Measurements from ENCODE around the gene ELMOD1.

The ELMOD1 gene

GRCh38 chr11:107646783-107647182 lies 55.8 kb downstream of the ELMOD1 start:
- DNase-seq (ENCODE audit: low read depth): no peak

DNA sequence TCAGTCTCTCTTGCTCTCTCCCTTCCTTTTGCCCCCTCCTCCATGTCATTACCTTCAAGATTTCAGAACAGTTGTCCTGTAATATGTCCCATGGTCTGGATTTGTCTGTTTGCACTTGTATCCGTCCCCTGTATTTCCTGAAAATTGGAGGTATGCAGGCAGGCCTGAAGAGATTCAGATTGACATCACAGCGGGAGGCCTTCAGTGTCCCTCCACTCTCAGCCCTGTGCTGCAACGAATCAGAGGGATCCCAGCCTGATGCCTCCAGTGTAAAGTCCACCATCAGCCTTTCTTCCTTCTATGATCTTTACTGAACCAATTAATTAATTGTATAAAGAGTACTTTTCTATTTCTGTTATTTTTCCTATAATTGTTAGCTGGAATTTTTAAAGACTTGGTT lies 57.3 kb downstream of the ELMOD1 start:
- DNase-seq (ENCODE audit: low read depth): no peak

DNA sequence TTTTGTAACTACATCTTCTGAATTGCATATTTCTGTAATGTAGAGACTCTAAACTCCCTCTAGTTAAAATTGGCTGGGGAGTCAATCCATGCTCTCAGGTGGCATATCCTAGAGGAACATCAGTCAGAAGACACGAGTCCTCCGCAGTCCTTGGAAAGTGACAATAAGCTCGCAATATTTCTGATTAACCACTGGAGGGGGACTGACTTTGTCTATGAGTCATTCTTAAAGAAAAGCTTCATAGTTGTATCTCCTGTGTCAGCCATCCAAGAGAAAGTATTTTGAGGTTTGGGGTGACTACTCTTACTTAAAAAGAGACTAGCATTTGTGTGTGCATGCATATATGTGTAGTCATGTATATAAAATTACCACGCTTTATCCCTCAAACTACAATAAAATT lies 60.7 kb downstream of the ELMOD1 start:
- no peak for DNase-seq (ENCODE audit: low read depth)

GRCh38 chr11:107653076-107653475 lies 62.1 kb downstream of the ELMOD1 start:
- DNase-seq (ENCODE audit: low read depth): no peak

DNA sequence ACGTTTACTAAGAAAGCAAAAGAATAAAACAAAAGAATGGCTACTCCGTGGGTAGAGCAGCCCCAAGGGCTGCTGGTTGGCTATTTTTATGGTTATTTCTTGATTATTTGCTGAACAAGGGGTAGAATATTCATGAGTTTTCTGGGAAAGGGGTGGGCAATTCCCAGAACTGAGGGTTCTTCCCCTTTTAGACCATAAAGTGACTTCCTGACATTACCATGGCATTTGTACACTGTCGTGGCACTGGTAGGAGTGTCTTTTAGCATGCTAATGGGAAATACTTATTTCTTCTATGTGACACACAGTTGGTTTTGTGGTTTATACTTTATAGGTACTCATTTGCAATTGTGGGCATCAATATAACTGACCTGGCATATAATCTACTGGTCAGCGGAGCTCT lies 64.7 kb downstream of the ELMOD1 start:
- no peak for DNase-seq (ENCODE audit: low read depth)

DNA sequence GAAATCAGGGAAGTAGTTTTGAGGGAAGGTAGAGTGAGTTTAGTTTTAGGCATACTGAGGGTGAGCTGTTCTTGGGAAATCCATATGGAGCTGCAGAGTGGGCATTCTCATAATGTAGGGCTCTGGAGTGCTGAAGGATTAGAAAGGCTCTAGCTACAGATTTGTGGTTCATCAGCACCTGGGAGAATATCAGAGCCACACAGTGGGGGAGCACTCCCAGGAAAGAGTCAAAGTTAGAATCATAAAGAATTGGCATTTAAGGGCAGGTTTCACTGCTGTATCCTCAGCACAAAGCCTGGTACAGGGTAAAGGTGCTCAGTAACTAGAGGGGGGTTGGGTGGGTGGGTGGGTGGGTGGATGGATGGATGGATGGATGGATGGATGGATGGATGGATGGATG lies 68.4 kb downstream of the ELMOD1 start:
- DNase-seq (ENCODE audit: low read depth): no peak

DNA sequence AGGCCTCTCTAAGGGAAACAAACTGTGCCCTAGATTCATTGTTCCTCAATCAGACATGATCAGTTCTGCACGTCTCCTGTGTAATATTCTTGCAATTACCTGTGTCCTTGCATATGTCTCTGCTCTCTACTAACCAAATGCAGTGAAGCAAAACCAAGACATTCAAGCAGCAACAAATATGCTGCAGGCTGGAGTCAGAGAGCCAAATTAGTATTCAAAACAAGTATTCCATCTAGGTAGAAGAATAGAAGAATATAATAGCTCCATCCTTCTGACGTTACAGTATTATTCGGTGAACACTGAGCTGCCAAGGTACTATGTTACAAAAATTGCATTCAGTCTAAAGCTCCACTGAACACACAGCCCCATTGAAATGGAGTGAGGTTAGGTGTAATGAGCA lies 69.1 kb downstream of the ELMOD1 start:
- no peak for DNase-seq (ENCODE audit: low read depth)

GRCh38 chr11:107661656-107662055 lies 70.7 kb downstream of the ELMOD1 start:
- DNase-seq (ENCODE audit: low read depth): no peak

GRCh38 chr11:107665018-107665417 lies 74.1 kb downstream of the ELMOD1 start:
- no peak for DNase-seq (ENCODE audit: low read depth)

GRCh38 chr11:107666911-107667613 lies 76.1 kb downstream of the ELMOD1 start:
- DNase-seq (ENCODE audit: low read depth): no peak

DNA sequence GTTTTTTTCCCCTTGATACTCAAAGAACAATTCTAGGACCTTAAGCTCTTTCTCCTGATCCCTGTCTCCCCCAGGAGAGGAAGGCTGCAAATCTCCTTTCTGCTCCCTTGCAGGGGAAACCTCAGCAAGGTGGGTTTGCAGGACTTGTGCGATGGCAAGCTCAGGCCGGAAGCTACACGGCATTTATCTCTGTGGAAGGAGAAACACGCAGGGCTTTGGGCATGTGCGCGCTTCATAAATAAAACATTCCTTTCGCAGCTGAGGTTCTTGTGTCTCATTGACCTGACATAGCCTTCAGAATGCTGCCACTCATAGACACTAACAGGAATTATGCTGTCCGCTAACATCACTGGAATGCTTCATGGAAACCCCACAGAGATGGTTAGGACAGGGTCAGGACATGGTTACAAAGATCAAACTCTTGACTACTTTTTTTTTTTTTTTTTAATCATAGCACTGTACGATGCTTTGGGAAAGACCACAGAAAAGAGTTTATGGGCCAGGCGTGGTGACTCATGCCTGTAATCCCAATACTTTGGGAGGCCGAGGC lies 78.3 kb downstream of the ELMOD1 start:
- DNase-seq (ENCODE audit: low read depth): no peak

- DNase-seq (ENCODE audit: low read depth): no peak
Observed at GRCh38 chr11:107669893-107670601, 79.1 kb downstream of the ELMOD1 start.

GRCh38 chr11:107675902-107676301 lies 85.0 kb downstream of the ELMOD1 start:
- DNase-seq (ENCODE audit: low read depth): no peak

DNA sequence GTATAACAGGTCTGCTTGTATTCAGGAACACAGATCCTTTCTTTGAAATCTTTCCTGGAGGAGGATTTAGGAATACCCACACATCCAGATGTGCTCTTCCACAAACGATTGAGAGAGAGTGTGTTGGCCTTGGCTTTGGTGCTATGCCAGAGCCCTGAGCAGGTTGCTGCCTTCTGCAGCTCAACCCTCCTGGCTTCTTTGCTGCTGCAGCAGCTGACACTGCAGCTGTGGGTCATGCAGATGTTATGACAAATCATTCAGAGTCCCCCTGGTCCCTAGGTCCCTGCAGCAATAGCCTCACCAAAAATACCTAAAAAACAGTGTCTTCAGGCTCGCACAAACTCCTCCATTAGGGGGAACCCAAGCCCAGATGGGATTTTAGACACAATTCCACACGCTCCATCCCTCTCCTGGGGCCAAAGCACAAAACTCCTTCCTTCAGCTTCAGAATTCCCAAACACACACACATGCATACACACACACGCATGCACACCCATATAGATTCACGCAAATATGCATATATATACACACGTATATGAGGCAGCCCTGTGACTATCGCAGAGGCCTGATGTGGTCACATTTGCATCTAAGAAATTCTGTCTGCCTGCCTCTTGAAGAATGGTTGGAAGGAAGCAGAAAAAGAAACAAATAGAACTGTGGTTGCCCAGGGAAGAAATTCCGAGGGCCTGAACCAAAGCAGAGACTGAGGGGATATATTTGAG lies 85.5 kb downstream of the ELMOD1 start:
- DNase-seq (ENCODE audit: low read depth): no peak

DNA sequence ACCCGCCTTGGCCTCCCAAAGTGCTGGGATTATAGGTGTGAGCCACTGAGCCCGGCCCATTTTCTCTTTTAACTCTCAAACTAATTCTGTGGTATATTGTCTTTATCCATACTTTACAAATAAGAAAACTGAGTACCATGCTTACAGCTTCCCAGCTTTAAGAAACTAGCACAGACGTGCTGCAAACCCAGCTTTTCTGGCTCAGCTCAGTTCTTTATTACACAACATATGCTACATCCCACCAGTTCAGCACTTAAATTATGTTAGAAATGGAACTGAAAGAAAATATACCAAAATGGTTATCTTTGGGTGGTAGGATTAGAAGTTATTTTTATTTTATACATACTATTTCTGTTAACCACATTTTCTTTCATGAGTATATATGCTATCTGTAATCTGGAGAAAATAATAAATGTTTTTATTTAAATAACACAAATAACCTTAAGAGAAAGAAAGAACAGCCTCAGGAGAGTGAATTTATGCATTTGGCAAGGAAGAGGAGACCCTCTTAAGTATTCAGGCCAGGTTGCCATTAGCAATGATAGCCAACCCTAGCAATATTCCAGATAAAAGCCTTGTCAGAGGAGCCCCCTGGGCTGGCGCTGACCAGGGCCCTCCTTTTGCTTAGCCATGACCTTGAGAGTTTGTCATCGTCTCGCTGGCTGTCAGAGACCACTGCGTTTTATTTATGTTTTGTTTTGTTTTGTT lies 87.1 kb downstream of the ELMOD1 start:
- no peak for DNase-seq (ENCODE audit: low read depth)

DNA sequence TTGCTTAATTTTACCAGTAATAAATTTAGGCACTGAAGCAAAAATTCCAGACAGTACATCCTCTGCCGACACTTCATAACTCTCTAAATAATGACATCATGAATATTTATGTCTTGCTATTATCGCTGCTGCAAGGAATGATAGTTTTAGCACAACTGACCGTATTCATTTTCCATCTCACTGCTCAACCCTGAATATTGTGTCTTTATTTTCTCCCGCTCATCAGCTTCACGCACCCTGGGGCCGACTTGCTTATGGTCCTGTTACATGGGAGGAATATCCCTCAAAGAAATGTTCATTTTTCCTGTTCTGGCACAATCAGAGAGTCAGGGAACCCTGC lies 87.7 kb downstream of the ELMOD1 start:
- DNase-seq (ENCODE audit: low read depth): no peak

GRCh38 chr11:107679255-107680024 lies 88.5 kb downstream of the ELMOD1 start:
- no peak for DNase-seq (ENCODE audit: low read depth)

- DNase-seq (ENCODE audit: low read depth): no peak
Observed at GRCh38 chr11:107682171-107682570, 91.2 kb downstream of the ELMOD1 start.

GRCh38 chr11:107682572-107682971 lies 91.6 kb downstream of the ELMOD1 start:
- DNase-seq (ENCODE audit: low read depth): no peak

GRCh38 chr11:107683061-107683460 lies 92.1 kb downstream of the ELMOD1 start:
- DNase-seq (ENCODE audit: low read depth): no peak

DNA sequence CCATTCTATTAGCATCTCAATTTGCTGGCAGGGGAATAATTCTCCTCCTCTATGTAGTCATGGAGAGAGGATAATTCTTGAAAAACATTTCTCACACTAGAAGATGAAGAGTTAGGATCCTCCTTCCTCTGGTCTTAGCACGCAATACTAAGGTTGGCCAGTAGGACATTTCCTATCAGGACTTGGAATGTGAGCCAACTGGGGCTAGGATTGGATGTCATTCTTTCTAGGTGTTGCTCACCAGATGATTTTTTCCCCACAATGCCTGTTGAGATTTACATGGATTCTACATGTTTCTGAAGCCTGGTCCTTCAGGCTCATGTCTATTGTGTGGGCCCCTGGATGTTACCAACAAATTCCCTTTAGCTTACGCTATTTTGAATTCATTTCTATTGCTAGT lies 92.9 kb downstream of the ELMOD1 start:
- DNase-seq (ENCODE audit: low read depth): no peak
